Ramos (cell line): ENCODE data around the gene PRKACG.
"Not testable (repeated sequence)": the region's sequence is repeated elsewhere in the genome, so short reads cannot be mapped to it uniquely, and the experiment has no call there.

Source experiments
- in situ Hi-C: fragments of 300-500 bp; cut with MboI; formaldehyde crosslinking; loops from one replicate; pipeline ENCODE4 v1.14.3; 2022; ENCODE audit warnings: low sequenced_read_pairs; ENCODE audit not compliant: unreplicated experiment

The PRKACG gene

GRCh38 chr9:68991457-68991856, 22.5 kb downstream of the PRKACG start:
- in situ Hi-C loops, result no loop called here

GRCh38 chr9:68986949-68987348, 27.0 kb downstream of the PRKACG start:
- in situ Hi-C loops, result not testable (repeated sequence)

GRCh38 chr9:68983522-68984424, 30.1 kb downstream of the PRKACG start:
- in situ Hi-C loops, result no loop called here

GRCh38 chr9:68983008-68983411, 30.9 kb downstream of the PRKACG start:
- in situ Hi-C loops, result no loop called here

- in situ Hi-C loops, result no loop called here
Observed at GRCh38 chr9:68981789-68982188, 32.1 kb downstream of the PRKACG start.

GRCh38 chr9:68980341-68980914, 33.5 kb downstream of the PRKACG start:
- in situ Hi-C loops, result no loop called here

GRCh38 chr9:68979538-68980314, 34.2 kb downstream of the PRKACG start:
- in situ Hi-C loops, result no loop called here

- in situ Hi-C loops, result no loop called here
Observed at GRCh38 chr9:68978501-68978900, 35.4 kb downstream of the PRKACG start.

GRCh38 chr9:68978066-68978465, 35.8 kb downstream of the PRKACG start:
- in situ Hi-C loops, result no loop called here

- in situ Hi-C loops, result no loop called here
Observed at GRCh38 chr9:68975365-68976043, 38.4 kb downstream of the PRKACG start.

GRCh38 chr9:68974901-68975300, 39.0 kb downstream of the PRKACG start:
- in situ Hi-C loops, result no loop called here

GRCh38 chr9:68974431-68974830, 39.5 kb downstream of the PRKACG start:
- in situ Hi-C loops, result no loop called here

GRCh38 chr9:68973619-68974018, 40.3 kb downstream of the PRKACG start:
- in situ Hi-C loops, result no loop called here

GRCh38 chr9:68970151-68970550, 43.8 kb downstream of the PRKACG start:
- in situ Hi-C loops, result no loop called here

GRCh38 chr9:68969538-68969937, 44.4 kb downstream of the PRKACG start:
- in situ Hi-C loops, result no loop called here

GRCh38 chr9:68967800-68968199, 46.1 kb downstream of the PRKACG start:
- in situ Hi-C loops, result no loop called here

- in situ Hi-C loops, result no loop called here
Observed at GRCh38 chr9:68966496-68966944, 47.4 kb downstream of the PRKACG start.

GRCh38 chr9:68964765-68965164, 49.1 kb downstream of the PRKACG start:
- in situ Hi-C loops, result no loop called here

GRCh38 chr9:68964102-68964541, 49.8 kb downstream of the PRKACG start:
- in situ Hi-C loops, result no loop called here

- in situ Hi-C loops, result no loop called here
Observed at GRCh38 chr9:68963416-68963815, 50.5 kb downstream of the PRKACG start.
